Inflammatory macrophage treated with lipopolysaccharide for 1 hour (primary cell): ENCODE results near the gene GAGE2A.
"Not testable (repeated sequence)": the region's sequence is repeated elsewhere in the genome, so short reads cannot be mapped to it uniquely, and the experiment has no call there.

Experiments
- DNase-seq, 2 donors: peaks; one replicate each; pipeline ENCODE4 v3.0.0-alpha.2; 2020 to 2022

The GAGE2A gene

GRCh38 chrX:49589196-49589595 lies at the start of gene GAGE2A:
Gene GAGE2A, plus strand, starts transcription at chrX:49589496. Its CDS starts 1,155 bp downstream, at chrX:49590651.
- DNase-seq = not testable (repeated sequence)

GRCh38 chrX:49541433-49541832 lies 47.9 kb upstream of the GAGE2A start, which contains the start of gene GAGE12D:
Gene GAGE12D, plus strand, starts transcription at chrX:49541733. Its CDS starts 1,155 bp downstream, at chrX:49542888.
- not testable (repeated sequence) for DNase-seq

GRCh38 chrX:49550989-49551388 lies 38.3 kb upstream of the GAGE2A start, which contains the start of gene GAGE12E:
Gene GAGE12E, plus strand, starts transcription at chrX:49551289. Its CDS starts 1,155 bp downstream, at chrX:49552444.
- DNase-seq = not testable (repeated sequence)

GRCh38 chrX:49560542-49560941 lies 28.8 kb upstream of the GAGE2A start, which contains the start of gene GAGE12F:
Gene GAGE12F, plus strand, starts transcription at chrX:49560842. Its CDS starts 1,155 bp downstream, at chrX:49561997.
- not testable (repeated sequence) for DNase-seq

GRCh38 chrX:49568728-49569127 lies 20.6 kb upstream of the GAGE2A start:
- not testable (repeated sequence) for DNase-seq

- DNase-seq = not testable (repeated sequence)
Measured at GRCh38 chrX:49569152-49569551, 20.1 kb upstream of the GAGE2A start.

GRCh38 chrX:49570100-49570499 lies 19.2 kb upstream of the GAGE2A start, which contains the start of gene GAGE12G:
Gene GAGE12G, plus strand, starts transcription at chrX:49570400. Its CDS starts 1,155 bp downstream, at chrX:49571555.
- DNase-seq = not testable (repeated sequence)

GRCh38 chrX:49579649-49580048 lies 9.6 kb upstream of the GAGE2A start, which contains the start of gene GAGE12H:
Gene GAGE12H, plus strand, starts transcription at chrX:49579949. Its CDS starts 1,155 bp downstream, at chrX:49581104.
- DNase-seq = not testable (repeated sequence)

- DNase-seq = not testable (repeated sequence)
Measured at GRCh38 chrX:49589769-49590478, 628 bp downstream of the GAGE2A start.

GRCh38 chrX:49590488-49590887 lies 1.2 kb downstream of the GAGE2A start:
- DNase-seq = not testable (repeated sequence)

GRCh38 chrX:49598720-49599119 lies 9.4 kb downstream of the GAGE2A start, which contains the start of gene GAGE1:
Gene GAGE1, plus strand, starts transcription at chrX:49599020. Its CDS starts 1,155 bp downstream, at chrX:49600175.
- not testable (repeated sequence) for DNase-seq

- no peak for DNase-seq
Measured at GRCh38 chrX:49610718-49611310, 21.5 kb downstream of the GAGE2A start.

GRCh38 chrX:49618574-49618973 lies 29.3 kb downstream of the GAGE2A start:
- no peak for DNase-seq

- DNase-seq = peak in 1 of 2 donors; percentile 29
Measured at GRCh38 chrX:49627086-49627777, 37.9 kb downstream of the GAGE2A start.

GRCh38 chrX:49644991-49645637 lies 55.8 kb downstream of the GAGE2A start:
- no peak for DNase-seq
